ENCODE results near the gene CCZ1B.
"Not testable (repeated sequence)": the region's sequence is repeated elsewhere in the genome, so short reads cannot be mapped to it uniquely, and the experiment has no call there.

The CCZ1B gene

GRCh38 chr7:6831018-6831725, 5.1 kb upstream of the CCZ1B start:
- in situ Hi-C loops (cut with HindIII; ENCODE audit: low sequenced_read_pairs) = no loop called here

GRCh38 chr7:6830026-6830425, 4.0 kb upstream of the CCZ1B start:
- in situ Hi-C loops (cut with HindIII; ENCODE audit: low sequenced_read_pairs) = not testable (repeated sequence)

- in situ Hi-C loops (cut with HindIII; ENCODE audit: low sequenced_read_pairs) = not testable (repeated sequence)
Measured at GRCh38 chr7:6829616-6830015, 3.5 kb upstream of the CCZ1B start.

GRCh38 chr7:6827180-6827579, 1.1 kb upstream of the CCZ1B start:
- in situ Hi-C loops (cut with HindIII; ENCODE audit: low sequenced_read_pairs) = not testable (repeated sequence)

GRCh38 chr7:6825236-6826125, 594 bp downstream of the CCZ1B start:
- in situ Hi-C loops (cut with HindIII; ENCODE audit: low sequenced_read_pairs) = not testable (repeated sequence)

GRCh38 chr7:6821622-6822021, 4.5 kb downstream of the CCZ1B start:
- in situ Hi-C loops (cut with HindIII; ENCODE audit: low sequenced_read_pairs) = not testable (repeated sequence)

- in situ Hi-C loops (cut with HindIII; ENCODE audit: low sequenced_read_pairs) = not testable (repeated sequence)
Measured at GRCh38 chr7:6815470-6815869, 10.6 kb downstream of the CCZ1B start.

GRCh38 chr7:6813011-6813410, 13.1 kb downstream of the CCZ1B start:
- in situ Hi-C loops (cut with HindIII; ENCODE audit: low sequenced_read_pairs) = not testable (repeated sequence)

GRCh38 chr7:6807959-6808358, 18.1 kb downstream of the CCZ1B start:
- in situ Hi-C loops (cut with HindIII; ENCODE audit: low sequenced_read_pairs) = not testable (repeated sequence)

GRCh38 chr7:6807393-6807918, 18.6 kb downstream of the CCZ1B start:
- in situ Hi-C loops (cut with HindIII; ENCODE audit: low sequenced_read_pairs) = not testable (repeated sequence)

GRCh38 chr7:6800331-6800730, 25.7 kb downstream of the CCZ1B start:
- in situ Hi-C loops (cut with HindIII; ENCODE audit: low sequenced_read_pairs) = not testable (repeated sequence)

- in situ Hi-C loops (cut with HindIII; ENCODE audit: low sequenced_read_pairs) = not testable (repeated sequence)
Measured at GRCh38 chr7:6799887-6800286, 26.2 kb downstream of the CCZ1B start.

- in situ Hi-C loops (cut with HindIII; ENCODE audit: low sequenced_read_pairs) = not testable (repeated sequence)
Measured at GRCh38 chr7:6798047-6798446, 28.0 kb downstream of the CCZ1B start.

- in situ Hi-C loops (cut with HindIII; ENCODE audit: low sequenced_read_pairs) = not testable (repeated sequence)
Measured at GRCh38 chr7:6797218-6797617, 28.9 kb downstream of the CCZ1B start.

GRCh38 chr7:6794276-6794675, 31.8 kb downstream of the CCZ1B start:
- in situ Hi-C loops (cut with HindIII; ENCODE audit: low sequenced_read_pairs) = not testable (repeated sequence)

GRCh38 chr7:6792113-6792872, 33.8 kb downstream of the CCZ1B start:
- in situ Hi-C loops (cut with HindIII; ENCODE audit: low sequenced_read_pairs) = not testable (repeated sequence)

GRCh38 chr7:6789353-6789752, 36.7 kb downstream of the CCZ1B start:
- in situ Hi-C loops (cut with HindIII; ENCODE audit: low sequenced_read_pairs) = not testable (repeated sequence)

- in situ Hi-C loops (cut with HindIII; ENCODE audit: low sequenced_read_pairs) = not testable (repeated sequence)
Measured at GRCh38 chr7:6781581-6781980, 44.5 kb downstream of the CCZ1B start.

- in situ Hi-C loops (cut with HindIII; ENCODE audit: low sequenced_read_pairs) = not testable (repeated sequence)
Measured at GRCh38 chr7:6761186-6761585, 64.9 kb downstream of the CCZ1B start.

- in situ Hi-C loops (cut with HindIII; ENCODE audit: low sequenced_read_pairs) = not testable (repeated sequence)
Measured at GRCh38 chr7:6753964-6754363, 72.1 kb downstream of the CCZ1B start, which contains the start of gene RSPH10B2. RSPH10B2 (plus strand) TSS chr7:6754103; CDS start chr7:6757678, 3,575 bp downstream.

- in situ Hi-C loops (cut with HindIII; ENCODE audit: low sequenced_read_pairs) = not testable (repeated sequence)
Measured at GRCh38 chr7:6750173-6750572, 75.9 kb downstream of the CCZ1B start.
